ENCODE results near the gene NTM. TPM values are rescaled to one million over a fixed set of nuclear protein-coding genes. Genes with fewer than 3 reads are reported as not detected.

The NTM gene
- total and polyA plus RNA-seq, 2 of the 8 experiments (the other 6 are each of a cell fraction or from before 2014, with no cell fraction given), result 13.4 to 20.0 TPM

DNA sequence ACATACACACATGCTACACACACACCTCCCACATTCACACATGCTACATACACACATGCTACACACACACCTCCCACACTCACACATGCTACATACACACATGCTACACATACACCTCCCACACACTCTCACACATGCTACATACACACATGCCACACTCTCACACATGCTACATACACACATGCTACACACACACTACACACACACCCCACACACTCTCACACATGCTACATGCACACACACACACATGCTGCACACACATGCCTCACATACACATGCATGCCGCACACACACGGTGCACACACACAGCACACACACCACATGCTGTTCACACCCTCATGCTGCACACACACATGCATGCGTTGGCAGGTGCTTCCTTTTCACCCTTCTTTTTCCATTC, 495.4 kb downstream of the NTM start (continued):
- TF ChIP-seq, protein P1, sequence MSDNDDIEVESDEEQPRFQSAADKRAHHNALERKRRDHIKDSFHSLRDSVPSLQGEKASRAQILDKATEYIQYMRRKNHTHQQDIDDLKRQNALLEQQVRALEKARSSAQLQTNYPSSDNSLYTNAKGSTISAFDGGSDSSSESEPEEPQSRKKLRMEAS (IDR thresholded peaks at IDR 0.05), result no peak
- TF ChIP-seq TAF1 (IDR thresholded peaks at IDR 0.05; ENCODE audit: low read depth, low read length) (no peak), KDM1A (IDR thresholded peaks at IDR 0.05; ENCODE audit: borderline replicate concordance, low read length) (no peak)
- TF ChIP-seq, protein P2, sequence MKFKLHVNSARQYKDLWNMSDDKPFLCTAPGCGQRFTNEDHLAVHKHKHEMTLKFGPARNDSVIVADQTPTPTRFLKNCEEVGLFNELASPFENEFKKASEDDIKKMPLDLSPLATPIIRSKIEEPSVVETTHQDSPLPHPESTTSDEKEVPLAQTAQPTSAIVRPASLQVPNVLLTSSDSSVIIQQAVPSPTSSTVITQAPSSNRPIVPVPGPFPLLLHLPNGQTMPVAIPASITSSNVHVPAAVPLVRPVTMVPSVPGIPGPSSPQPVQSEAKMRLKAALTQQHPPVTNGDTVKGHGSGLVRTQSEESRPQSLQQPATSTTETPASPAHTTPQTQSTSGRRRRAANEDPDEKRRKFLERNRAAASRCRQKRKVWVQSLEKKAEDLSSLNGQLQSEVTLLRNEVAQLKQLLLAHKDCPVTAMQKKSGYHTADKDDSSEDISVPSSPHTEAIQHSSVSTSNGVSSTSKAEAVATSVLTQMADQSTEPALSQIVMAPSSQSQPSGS (IDR thresholded peaks at IDR 0.05; ENCODE audit: low read length), result no peak
